HepG2 (cell line): ENCODE data around the gene EMC9. TPM values are rescaled to one million over a fixed set of nuclear protein-coding genes. Genes with fewer than 3 reads are reported as not detected.

Experiments used
- EP300 ChIP-seq, 3 experiments: sonication (generic) in 1 of 3; formaldehyde crosslinking in 1 of 3; IDR thresholded peaks; 2 replicates each; pipeline versions ENCODE4 v1.5.1 to v1.6.1; 2011 to 2020; ENCODE audit warnings: low read depth in 2 of 3, low read length in 2 of 3, borderline replicate concordance in 1 of 3, improper control_type of control experiment in 1 of 3, mild to moderate bottlenecking in 1 of 3, missing genetic modification reagents in 1 of 3, moderate library complexity in 1 of 3
- GATA4 ChIP-seq: sonication (generic); IDR thresholded peaks from 2 replicates; pipeline ENCODE4 v1.6.1; 2016; ENCODE audit warnings: antibody characterized with exemption, low read depth, borderline replicate concordance
- HCFC1 ChIP-seq: fragments of 150-350 bp; IDR thresholded peaks from 2 replicates; pipeline ENCODE4 v1.6.1; 2014; ENCODE audit warnings: low read depth, low read length
- HDAC6 ChIP-seq: fragments of 200-600 bp; sonication (generic); IDR thresholded peaks from 2 replicates; pipeline ENCODE4 v1.7.0; 2017; ENCODE audit warnings: mild to moderate bottlenecking, antibody characterized with exemption, low read length, low read depth
- ISX ChIP-seq: sonication (generic); formaldehyde crosslinking; conservative IDR thresholded peaks from 2 replicates; pipeline ENCODE4 v1.5.0; 2020; ENCODE audit warnings: missing genetic modification reagents
- JUN ChIP-seq: sonication (generic); formaldehyde crosslinking; IDR thresholded peaks from 2 replicates; pipeline ENCODE4 v1.4.0; 2020; ENCODE audit warnings: mild to moderate bottlenecking, missing genetic modification reagents
- KDM1A ChIP-seq: IDR thresholded peaks from 2 replicates; pipeline ENCODE4 v1.6.1; 2016; ENCODE audit warnings: missing compliant biosample characterization
- NAIF1 ChIP-seq: sonication (generic); formaldehyde crosslinking; IDR thresholded peaks from 2 replicates; pipeline ENCODE4 v1.5.0; 2020; ENCODE audit warnings: mild to moderate bottlenecking, missing genetic modification reagents, borderline replicate concordance
- NR2F2 ChIP-seq: IDR thresholded peaks from 2 replicates; pipeline ENCODE4 v1.6.1; 2012; ENCODE audit warnings: low read depth, inconsistent platforms, borderline replicate concordance
- RAD21 ChIP-seq: fragments of 450-650 bp; formaldehyde crosslinking; IDR thresholded peaks from 2 replicates; pipeline ENCODE4 v1.5.0; 2020; ENCODE audit warnings: mild to moderate bottlenecking
- RBAK ChIP-seq: sonication (generic); formaldehyde crosslinking; IDR thresholded peaks from 2 replicates; pipeline ENCODE4 v1.5.1; 2020; ENCODE audit warnings: mild to moderate bottlenecking, missing genetic modification reagents
- SMARCE1 ChIP-seq: fragments of 450-650 bp; IDR thresholded peaks from 2 replicates; pipeline ENCODE4 v1.6.1; 2017; ENCODE audit warnings: borderline replicate concordance
- SNAPC2 ChIP-seq: sonication (generic); formaldehyde crosslinking; IDR thresholded peaks from 2 replicates; pipeline ENCODE4 v1.8.1; 2022; ENCODE audit warnings: mild to moderate bottlenecking, missing genetic modification reagents
- TCF12 ChIP-seq, 2 experiments: fragments of 450-650 bp in 1 of 2; sonication (generic) in 1 of 2; formaldehyde crosslinking in 1 of 2; IDR thresholded peaks; 2 replicates each; pipeline versions ENCODE4 v1.6.1 to v1.8.0; 2017 to 2022; ENCODE audit warnings: antibody characterized with exemption in 1 of 2, mild to moderate bottlenecking in 1 of 2, missing genetic modification reagents in 1 of 2, moderate library complexity in 1 of 2
- TOE1 ChIP-seq: sonication (generic); formaldehyde crosslinking; IDR thresholded peaks from 2 replicates; pipeline ENCODE4 v1.4.0; 2020; ENCODE audit warnings: mild to moderate bottlenecking, missing genetic modification reagents
- TRIM24 ChIP-seq: sonication (generic); formaldehyde crosslinking; IDR thresholded peaks from 2 replicates; pipeline ENCODE4 v1.8.0; 2022; ENCODE audit warnings: mild to moderate bottlenecking, missing genetic modification reagents
- ZKSCAN8 ChIP-seq: IDR thresholded peaks from 2 replicates; pipeline ENCODE4 v1.6.1; 2016; ENCODE audit warnings: borderline replicate concordance, missing genetic modification reagents, missing compliant biosample characterization
- ZNF180 ChIP-seq: sonication (generic); formaldehyde crosslinking; IDR thresholded peaks from 2 replicates; pipeline ENCODE4 v1.4.0; 2020; ENCODE audit warnings: low read depth, missing genetic modification reagents, borderline replicate concordance
- ZNF282 ChIP-seq: fragments of 450-650 bp; IDR thresholded peaks from 2 replicates; pipeline ENCODE4 v1.6.1; 2018; ENCODE audit not compliant: partially characterized antibody
- ZNF496 ChIP-seq: sonication (generic); formaldehyde crosslinking; IDR thresholded peaks from 2 replicates; pipeline ENCODE4 v1.8.1; 2023; ENCODE audit warnings: mild to moderate bottlenecking, moderate library complexity, missing genetic modification reagents; ENCODE audit not compliant: insufficient replicate concordance
- ZNF614 ChIP-seq: IDR thresholded peaks from 2 replicates; pipeline ENCODE4 v1.6.1; 2018; ENCODE audit warnings: missing biosample characterization, missing genetic modification reagents, inconsistent platforms, borderline replicate concordance
- ZNF737 ChIP-seq: sonication (generic); formaldehyde crosslinking; IDR thresholded peaks from 2 replicates; pipeline ENCODE4 v1.5.0; 2020; ENCODE audit warnings: missing genetic modification reagents, mild to moderate bottlenecking, borderline replicate concordance
- ZNF841 ChIP-seq: sonication (generic); formaldehyde crosslinking; IDR thresholded peaks from 2 replicates; pipeline ENCODE4 v1.8.1; 2023; ENCODE audit warnings: missing genetic modification reagents, borderline replicate concordance
- polyA plus RNA-seq, 8 experiments: library from polyadenylated mRNA; depleted of rRNA in 3 of 8; stranded (reverse) in 7 of 8; unstranded in 1 of 8; fragments of >200 nt; fragmentation: Illumina TruSeq in 4 of 8; extraction: Trizol in 4 of 8; gene quantifications; 2 replicates each; pipeline versions ENCODE4 v1.2.1 to v1.2.3, GENCODE V29; 2011 to 2016; ENCODE audit warnings: low read depth in 4 of 8, missing spikeins in 1 of 8, mixed read lengths in 1 of 8; ENCODE audit not compliant: insufficient read depth in 1 of 8
- total RNA-seq, 5 experiments: library from RNA; depleted of rRNA; stranded (reverse); fragments of >200 nt; fragmentation: Illumina TruSeq; extraction: Trizol; gene quantifications; 2 replicates each; pipeline ENCODE4 v1.2.3, GENCODE V29; 2016; ENCODE audit warnings: low read depth in 1 of 5
- TF ChIP-seq, protein P1 (sequence below): sonication (generic); formaldehyde crosslinking; IDR thresholded peaks from 2 replicates; pipeline ENCODE4 v1.4.0; 2020; ENCODE audit warnings: mild to moderate bottlenecking, low read depth, missing genetic modification reagents
- TF ChIP-seq, protein P2 (sequence below): sonication (generic); formaldehyde crosslinking; IDR thresholded peaks from 2 replicates; pipeline ENCODE4 v1.5.0; 2020; ENCODE audit warnings: missing genetic modification reagents, mild to moderate bottlenecking, borderline replicate concordance
- TF ChIP-seq, protein P3 (sequence below): sonication (generic); formaldehyde crosslinking; IDR thresholded peaks from 2 replicates; pipeline ENCODE4 v1.8.0; 2022; ENCODE audit warnings: mild to moderate bottlenecking, missing genetic modification reagents, borderline replicate concordance

EMC9 gene
- total and polyA plus RNA-seq, 2 of the 13 experiments (the other 11 are each of a cell fraction or from before 2014, with no cell fraction given), result 60.5 to 78.7 TPM

DNA sequence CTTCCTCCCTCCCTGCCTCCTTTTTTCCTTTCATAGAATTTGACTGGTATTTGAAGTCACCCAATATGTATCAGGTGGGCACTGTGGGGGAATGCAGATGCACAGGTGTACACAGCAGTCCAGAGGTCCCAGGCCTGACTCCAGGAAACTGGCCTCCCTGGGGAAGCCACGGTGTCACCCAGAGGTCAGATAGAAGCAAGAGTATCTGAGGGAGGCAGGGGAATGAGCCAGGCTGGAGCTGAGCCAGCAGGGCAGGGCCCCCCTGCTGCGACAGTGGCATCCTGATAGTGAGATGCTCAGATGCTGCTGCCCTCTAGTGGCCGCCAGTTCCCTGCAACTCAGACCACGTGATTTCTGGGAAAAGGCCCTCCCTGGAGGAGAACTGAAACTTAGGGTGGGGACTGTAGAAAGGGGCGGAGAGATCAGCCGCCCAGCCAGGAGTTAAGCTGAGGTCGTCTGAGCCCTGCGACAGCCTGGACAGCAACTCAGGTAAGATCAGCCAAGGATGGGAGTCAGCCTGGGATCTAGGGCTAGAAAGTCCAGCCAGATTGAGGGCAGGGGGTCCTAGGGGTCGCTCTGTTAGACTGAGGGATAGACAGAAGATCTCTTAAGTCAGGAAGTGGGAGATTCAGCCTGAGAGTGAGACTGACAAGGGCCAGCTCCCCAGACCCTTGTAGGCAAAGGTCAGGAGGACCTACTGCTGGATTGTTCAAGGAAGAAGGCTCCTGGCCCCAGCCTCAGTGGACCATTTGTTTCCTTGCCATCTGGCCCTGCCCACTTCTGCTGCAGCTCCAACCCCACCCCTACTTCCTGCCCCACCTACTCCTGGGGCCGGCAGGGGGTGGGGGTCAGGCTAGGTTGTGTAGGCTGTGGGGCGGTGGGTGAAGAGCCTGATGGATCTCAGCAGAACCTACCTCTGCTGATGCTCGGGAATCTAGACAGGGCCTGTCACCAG lies 19.7 kb upstream of the EMC9 start, which contains the start of gene IRF9 (continued):
- no peak for TF ChIP-seq JUN
- peak; percentile 99 for TF ChIP-seq RAD21 (CRISPR knock-in tag)
- TF ChIP-seq ZNF737 (CRISPR knock-in tag), result no peak
- TF ChIP-seq, protein P1, sequence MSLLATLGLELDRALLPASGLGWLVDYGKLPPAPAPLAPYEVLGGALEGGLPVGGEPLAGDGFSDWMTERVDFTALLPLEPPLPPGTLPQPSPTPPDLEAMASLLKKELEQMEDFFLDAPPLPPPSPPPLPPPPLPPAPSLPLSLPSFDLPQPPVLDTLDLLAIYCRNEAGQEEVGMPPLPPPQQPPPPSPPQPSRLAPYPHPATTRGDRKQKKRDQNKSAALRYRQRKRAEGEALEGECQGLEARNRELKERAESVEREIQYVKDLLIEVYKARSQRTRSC, result no peak
- TF ChIP-seq SNAPC2 (CRISPR knock-in tag), result peak; percentile 96
- TF ChIP-seq HCFC1, result peak; percentile 53; the same call in 1 of the 2 replicates
- TF ChIP-seq KDM1A, result peak; percentile 99
- peak; percentile 68 for TF ChIP-seq NR2F2
- peak; percentile 88 for TF ChIP-seq GATA4
- TF ChIP-seq, protein P2, sequence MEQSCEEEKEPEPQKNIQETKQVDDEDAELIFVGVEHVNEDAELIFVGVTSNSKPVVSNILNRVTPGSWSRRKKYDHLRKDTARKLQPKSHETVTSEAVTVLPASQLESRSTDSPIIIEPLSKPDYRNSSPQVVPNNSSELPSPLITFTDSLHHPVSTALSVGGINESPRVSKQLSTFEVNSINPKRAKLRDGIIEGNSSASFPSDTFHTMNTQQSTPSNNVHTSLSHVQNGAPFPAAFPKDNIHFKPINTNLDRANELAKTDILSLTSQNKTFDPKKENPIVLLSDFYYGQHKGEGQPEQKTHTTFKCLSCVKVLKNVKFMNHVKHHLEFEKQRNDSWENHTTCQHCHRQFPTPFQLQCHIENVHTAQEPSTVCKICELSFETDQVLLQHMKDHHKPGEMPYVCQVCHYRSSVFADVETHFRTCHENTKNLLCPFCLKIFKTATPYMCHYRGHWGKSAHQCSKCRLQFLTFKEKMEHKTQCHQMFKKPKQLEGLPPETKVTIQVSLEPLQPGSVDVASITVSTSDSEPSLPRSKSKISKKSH, result peak; percentile 88
- no peak for TF ChIP-seq HDAC6
- peak; percentile 95; the same call in 1 of the 2 replicates for TF ChIP-seq TOE1 (CRISPR knock-in tag)
- TF ChIP-seq ZNF496, result no peak
- no peak for TF ChIP-seq ZNF282
- no peak for TF ChIP-seq TCF12 (IDR thresholded peaks at IDR 0.05)
- TF ChIP-seq TCF12 (CRISPR knock-in tag; IDR thresholded peaks at IDR 0.05), result peak; percentile 93
- TF ChIP-seq TRIM24 (CRISPR knock-in tag), result no peak
- TF ChIP-seq EP300 (IDR thresholded peaks at IDR 0.05; ENCODE audit: low read depth in 2 of 2, low read length in 2 of 2), result peak; percentile 55 to 85; a peak in 3 of 4 replicates
- peak; percentile 92 for TF ChIP-seq EP300 (CRISPR knock-in tag; IDR thresholded peaks at IDR 0.05; ENCODE audit: borderline replicate concordance)
- TF ChIP-seq, protein P3, sequence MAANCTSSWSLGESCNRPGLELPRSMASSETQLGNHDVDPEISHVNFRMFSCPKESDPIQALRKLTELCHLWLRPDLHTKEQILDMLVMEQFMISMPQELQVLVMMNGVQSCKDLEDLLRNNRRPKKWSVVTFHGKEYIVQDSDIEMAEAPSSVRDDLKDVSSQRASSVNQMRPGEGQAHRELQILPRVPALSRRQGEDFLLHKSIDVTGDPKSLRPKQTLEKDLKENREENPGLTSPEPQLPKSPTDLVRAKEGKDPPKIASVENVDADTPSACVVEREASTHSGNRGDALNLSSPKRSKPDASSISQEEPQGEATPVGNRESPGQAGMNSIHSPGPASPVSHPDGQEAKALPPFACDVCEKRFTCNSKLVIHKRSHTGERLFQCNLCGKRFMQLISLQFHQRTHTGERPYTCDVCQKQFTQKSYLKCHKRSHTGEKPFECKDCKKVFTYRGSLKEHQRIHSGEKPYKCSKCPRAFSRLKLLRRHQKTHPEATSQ (CRISPR knock-in tag), result peak; percentile 95
- 0 out of 2 replicates have a peak, but pooled peaks have one; percentile 68 for TF ChIP-seq ZNF180 (CRISPR knock-in tag)
- peak; percentile 96 for TF ChIP-seq NAIF1 (CRISPR knock-in tag)
- TF ChIP-seq SMARCE1, result no peak
- TF ChIP-seq ZNF841 (CRISPR knock-in tag), result no peak
- peak; percentile 99 for TF ChIP-seq ZKSCAN8 (CRISPR knock-in tag)
- peak; percentile 100 for TF ChIP-seq ZNF614 (CRISPR knock-in tag)
- TF ChIP-seq RBAK (CRISPR knock-in tag), result peak; percentile 72; the same call in 1 of the 2 replicates
- 0 out of 2 replicates have a peak, but pooled peaks have one; percentile 25 for TF ChIP-seq ISX (CRISPR knock-in tag)
